ENCODE results near the gene EFHD2.
"Not testable (repeated sequence)": the region's sequence is repeated elsewhere in the genome, so short reads cannot be mapped to it uniquely, and the experiment has no call there.

EFHD2 gene

DNA sequence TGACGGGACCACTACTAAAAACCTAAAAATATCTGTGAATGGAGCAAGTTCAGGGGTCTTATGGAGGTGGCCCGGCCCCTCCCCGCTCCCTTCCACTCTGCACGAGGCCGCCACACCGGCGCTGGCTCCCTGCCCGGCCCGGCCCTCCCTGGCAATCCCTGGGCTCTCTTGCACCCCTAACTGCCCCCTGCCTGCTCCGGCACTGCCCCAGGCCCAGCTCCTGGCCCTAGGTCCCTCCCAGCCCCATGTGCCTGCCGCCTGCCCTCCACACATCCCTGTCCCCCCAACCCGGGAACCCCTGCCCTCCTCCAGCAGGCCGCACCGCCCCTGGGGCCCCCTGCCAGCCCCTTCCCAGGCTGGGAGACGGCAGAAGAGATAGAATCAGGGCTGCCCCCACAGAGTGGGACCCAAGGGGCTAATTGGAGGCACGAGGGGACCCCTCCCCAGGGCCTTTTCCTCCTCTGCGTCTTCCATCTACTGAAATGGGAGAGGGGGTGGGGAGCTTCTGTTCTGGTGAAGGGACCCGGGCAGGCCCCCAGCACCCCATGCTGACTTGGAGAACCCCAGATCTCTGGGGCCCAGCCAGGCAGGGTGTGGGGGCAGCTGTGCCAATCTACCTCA lies 19.2 kb downstream of the EFHD2 start:
- DNase-seq = no peak

DNA sequence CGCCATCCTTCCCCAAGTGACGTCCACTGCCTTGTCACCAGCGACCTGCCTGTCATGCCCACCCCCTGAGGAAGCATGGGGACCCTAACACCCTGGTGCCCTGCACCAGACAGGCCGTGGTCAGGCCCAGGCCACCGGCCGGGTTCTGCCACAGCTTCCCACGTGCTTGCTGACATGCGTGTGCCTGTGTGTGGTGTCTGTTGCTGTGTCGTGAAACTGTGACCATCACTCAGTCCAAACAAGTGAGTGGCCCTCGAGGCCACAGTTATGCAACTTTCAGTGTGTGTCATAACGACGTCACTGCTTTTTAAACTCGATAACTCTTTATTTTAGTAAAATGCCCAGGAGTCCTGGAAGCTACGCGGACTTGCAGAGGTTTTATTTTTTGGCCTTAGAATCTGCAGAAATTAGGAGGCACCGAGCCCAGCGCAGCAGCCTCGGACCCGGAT lies 20.0 kb downstream of the EFHD2 start:
- DNase-seq = no peak

DNA sequence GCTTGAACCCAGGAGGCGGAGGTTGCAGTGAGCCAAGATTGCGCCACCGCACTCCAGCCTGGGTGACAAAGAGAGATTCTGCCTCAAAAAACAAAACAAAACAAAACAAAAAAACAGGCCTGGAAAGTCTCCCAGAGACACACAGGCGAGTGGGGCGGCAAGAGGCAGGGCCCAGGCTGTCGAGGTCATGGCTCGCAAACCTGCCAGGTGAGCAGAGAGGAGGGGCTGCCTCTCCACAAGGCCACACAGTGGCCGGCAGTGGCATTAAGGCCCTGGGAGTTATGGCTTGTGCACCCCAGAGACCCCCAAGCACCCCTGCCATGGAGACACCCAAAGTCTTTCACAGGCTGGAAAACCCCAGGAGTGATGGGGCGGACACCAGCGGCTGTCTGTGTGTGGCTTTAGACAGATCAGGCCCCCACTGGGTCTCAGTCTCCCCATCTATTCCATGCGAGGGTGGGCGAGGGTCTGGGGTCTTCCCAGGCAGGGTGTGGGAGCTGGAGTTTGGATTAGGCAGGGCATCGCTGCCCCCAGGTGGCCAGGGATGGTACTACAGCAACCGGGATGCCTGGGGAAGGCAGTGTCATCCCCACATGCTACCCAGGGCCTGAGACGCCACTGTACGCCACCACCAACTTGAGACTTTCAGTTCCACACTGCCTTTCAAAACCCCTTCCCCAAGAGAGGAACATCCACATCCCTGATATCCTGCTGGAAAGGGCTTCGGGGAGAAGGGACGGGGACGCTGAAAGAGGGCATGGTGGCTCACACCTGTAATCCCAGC lies 21.3 kb downstream of the EFHD2 start:
- DNase-seq = peak in 49 of 58 donors; percentile 17 to 83 (median 54)

DNA sequence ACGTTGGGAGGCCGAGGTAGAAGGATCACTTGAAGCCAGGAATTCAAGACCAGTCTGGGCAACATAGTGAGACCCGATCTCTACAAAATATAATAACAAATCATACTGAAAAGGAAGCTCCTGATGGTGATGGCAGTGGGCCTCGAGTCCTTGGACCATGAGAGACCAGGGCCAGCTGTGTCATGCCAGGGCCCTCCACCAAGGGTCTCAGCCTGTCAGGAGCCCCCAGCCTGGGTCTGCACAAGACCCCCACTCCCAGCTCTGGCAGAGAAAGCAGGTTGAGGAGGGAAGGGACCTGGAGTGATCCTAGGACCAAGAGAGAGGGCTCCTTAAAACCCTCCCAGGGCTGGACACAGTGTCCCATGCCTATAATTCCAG lies 21.9 kb downstream of the EFHD2 start:
- no peak for DNase-seq

DNA sequence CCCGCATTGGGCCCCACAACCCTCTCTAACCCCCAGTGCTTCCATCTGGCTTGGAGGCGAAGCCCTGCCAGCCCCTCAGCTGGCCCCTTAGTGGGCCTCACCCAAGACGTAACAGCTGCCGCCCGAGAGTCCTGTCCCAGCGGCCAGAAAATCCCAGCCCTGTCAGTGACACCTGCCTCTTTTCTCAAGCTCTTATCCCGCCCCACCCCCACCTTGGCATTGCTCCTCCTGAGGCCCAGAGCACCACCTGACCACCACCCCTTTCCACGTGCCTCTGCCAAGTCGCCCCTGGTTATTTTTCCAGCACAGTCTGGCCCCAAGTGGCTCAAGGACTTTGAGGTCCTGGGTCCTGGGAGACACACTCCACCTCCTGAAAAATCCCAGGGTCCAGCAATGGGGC lies 22.6 kb downstream of the EFHD2 start:
- DNase-seq = no peak

DNA sequence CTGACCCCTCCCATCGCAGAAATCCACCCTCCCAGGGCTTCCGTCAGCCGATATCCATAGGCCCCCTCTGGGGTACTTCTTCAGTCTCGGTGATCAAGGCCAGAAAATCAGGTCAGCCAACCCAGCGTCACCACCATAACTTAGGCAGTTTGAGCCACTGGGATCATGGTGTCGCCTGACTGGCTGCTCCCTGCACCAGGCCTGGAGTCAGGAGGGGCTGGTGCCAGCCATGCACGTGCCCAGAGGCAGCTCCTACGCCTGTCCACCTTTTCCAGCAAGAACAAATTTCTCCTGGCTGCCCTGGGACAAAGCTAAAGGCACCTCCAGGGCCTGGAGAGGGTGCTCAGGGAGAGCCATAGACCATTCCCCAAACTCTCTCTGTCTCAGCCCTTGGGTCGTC lies 23.8 kb downstream of the EFHD2 start:
- DNase-seq = no peak

DNA sequence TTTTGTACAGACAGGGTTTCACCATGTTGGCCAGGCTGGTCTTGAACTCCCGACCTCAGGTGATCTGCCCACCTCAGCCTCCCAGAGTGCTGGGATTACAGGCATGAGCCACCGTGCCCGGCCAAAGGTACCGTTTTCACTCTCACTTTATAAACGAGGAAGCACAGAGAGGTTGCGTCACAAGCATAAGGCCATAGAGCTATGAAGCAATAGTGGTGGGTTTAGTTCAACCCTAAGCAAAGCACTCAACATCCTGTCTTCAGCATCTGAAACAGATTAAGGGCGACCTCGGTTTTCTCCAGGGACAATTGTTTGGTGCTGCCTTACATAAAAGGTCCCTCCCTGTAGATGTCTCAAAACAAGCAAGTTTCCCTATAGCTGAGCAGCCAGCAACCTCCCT lies 25.1 kb downstream of the EFHD2 start:
- DNase-seq = not testable (repeated sequence)

DNA sequence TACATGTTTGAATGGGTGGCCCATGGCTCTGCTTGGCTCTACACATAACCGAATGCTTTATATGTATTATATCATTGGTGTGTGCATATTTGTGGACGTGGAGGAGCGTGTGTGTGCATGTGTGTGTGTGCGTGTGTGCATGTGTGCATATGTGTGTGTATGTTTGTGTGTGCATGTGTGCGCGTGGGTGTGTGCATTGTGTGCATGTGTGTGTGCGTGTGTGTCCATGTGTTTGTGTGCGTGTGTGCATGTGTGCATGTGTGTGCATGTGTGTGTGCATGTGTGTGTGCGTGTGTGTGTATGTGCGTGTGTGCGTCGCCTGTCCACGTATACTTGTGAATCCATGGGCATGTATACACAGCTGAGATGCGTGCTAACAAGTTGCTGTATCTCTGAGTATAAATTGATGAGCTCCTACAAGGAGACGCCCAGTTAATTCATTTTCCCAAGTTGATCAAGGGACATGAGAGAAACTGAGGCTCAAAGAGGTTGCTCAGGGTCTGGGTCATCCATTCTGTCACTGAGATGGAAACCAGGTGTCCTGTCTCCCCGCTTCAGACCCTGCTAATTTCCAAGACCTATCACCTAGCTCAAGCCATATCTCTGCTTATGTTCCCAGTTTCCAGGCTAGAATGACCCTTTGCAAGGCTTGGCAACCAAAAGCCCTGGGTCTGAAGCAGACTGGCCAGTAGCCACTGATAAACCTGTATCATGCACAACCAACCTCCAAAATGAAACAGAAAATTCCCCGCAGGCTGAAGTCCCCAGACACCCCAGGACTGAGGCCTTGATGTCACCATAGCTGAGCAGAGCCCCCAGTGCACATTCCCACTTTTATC lies 25.8 kb downstream of the EFHD2 start:
- no peak for DNase-seq

DNA sequence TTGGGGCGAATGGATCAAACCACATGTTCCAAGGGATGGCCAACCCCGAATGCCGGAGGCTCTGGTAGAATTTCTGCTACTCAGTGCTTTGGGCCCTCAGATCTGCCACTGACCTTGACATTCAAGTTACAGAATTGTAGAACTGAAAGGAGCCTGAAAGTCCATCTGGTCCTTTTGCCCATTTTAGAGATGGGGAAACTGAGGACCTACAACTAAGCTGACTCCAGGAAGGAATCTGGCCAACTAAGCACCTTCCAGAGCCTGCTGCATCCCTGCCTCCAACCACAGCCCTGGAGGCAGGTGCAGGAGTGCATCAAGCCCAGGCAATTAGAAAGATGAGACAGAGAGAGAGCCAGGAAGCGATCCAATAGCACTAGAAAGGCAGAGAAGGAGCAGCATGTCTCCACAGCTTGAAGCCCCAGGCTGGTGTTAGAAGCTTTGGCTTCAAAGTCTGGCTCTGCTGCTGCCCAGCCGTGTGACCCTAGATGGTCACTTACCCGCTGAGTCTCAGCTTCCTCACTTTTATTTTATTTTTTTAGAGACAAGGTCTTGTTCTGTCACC lies 27.3 kb downstream of the EFHD2 start:
- DNase-seq = no peak

DNA sequence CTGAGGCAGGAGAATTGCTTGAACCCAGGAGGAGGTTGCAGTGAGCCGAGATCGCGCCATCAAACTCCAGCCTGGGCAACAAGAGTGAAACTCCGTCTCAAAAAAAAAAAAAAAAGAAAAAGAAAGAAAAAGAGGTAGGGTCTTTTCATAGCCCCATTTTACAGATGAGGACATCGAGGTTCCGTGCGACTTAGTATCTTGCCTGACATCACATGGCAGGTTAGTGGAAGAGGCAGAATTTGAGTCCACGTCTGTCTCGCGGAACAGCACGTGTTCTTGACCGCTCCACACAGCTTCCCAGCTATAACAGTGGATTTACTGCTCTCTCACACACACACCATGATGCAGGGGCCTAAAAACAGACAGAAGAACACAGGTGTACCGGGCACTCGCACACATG lies 29.6 kb downstream of the EFHD2 start:
- DNase-seq = no peak

DNA sequence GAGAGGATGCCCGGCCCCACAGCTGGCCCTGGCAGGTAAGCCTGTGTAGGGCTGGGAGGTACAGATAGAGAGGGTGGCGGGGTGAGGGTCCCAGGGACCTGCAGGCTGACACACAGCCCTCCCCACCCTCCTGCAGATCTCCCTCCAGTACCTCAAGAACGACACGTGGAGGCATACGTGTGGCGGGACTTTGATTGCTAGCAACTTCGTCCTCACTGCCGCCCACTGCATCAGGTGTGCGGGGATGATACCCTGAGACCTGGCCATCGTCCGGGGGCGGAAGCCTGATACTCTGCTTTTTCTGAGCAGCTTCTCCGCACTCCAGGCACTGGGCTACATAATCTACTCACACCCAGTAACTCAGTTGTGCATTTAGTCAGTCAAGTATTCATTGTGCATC lies 30.7 kb downstream of the EFHD2 start:
- DNase-seq = no peak

DNA sequence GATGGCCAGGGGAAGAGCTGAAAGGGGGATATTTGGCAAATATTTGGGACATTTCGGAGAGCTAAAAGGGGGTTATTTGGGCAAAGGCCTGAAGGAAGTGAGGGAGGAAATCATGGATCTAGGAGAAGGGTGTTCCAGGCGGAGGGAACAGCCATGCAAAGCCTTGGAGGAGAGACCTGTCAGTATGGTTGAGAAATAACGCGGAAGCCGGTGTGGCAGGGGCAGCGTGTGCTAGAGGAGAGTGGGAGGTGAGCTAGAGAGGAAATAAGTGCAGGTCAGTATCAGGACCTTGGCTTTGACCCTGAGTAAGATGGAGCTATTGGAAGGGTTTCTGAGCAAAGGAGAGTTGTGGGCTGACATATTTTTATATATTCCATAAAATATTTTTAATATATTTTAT lies 31.6 kb downstream of the EFHD2 start:
- no peak for DNase-seq

DNA sequence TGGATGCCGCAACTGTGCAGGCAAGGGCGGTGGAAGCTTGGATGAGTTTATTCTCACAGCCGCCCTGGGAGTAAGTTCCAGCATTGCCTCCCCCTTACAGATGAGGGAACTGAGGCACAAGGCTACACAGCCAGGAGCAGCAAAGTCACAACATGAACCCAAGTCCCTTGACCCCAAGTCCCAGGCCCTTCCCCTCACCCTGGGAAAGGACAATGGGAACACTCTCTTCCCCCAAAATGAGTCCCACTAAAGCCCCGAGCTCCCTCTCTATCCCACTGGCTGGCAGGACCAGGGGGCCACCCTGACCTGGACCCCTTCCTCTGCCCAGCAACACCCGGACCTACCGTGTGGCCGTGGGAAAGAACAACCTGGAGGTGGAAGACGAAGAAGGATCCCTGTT lies 32.4 kb downstream of the EFHD2 start:
- DNase-seq = no peak

DNA sequence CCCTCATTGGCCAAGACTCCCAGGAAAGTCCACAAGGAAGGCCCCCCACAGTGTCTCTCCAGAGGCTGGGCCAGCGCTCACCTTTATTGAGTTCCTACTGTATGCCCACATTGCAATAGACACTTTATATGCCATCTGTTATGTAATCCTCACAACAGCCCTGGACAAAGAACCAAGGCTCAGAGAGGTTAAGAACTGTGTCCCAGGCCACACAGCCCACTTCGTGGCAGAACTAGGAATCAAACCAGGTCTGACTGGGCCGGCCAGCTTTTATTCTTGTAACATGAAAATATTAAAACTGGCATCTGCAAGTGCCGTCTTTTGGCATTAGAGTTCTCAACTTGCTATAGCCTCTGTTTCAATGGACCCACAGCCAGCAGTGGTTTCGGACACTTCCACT lies 33.1 kb downstream of the EFHD2 start:
- DNase-seq = no peak

DNA sequence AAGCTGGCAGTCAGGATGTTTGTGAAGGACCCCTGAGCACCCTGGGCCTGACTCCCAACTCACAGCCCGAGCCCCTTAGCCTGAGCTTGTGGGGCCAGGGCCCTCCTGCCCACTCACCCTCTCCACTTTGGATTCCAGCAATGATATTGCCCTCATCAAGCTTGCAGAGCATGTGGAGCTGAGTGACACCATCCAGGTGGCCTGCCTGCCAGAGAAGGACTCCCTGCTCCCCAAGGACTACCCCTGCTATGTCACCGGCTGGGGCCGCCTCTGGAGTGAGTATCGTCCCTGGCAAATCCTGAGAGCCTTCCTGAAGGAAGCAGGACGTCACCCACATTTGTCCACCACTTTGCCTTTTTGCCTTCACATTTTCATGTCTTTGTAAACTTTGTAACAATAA lies 33.6 kb downstream of the EFHD2 start:
- no peak for DNase-seq

DNA sequence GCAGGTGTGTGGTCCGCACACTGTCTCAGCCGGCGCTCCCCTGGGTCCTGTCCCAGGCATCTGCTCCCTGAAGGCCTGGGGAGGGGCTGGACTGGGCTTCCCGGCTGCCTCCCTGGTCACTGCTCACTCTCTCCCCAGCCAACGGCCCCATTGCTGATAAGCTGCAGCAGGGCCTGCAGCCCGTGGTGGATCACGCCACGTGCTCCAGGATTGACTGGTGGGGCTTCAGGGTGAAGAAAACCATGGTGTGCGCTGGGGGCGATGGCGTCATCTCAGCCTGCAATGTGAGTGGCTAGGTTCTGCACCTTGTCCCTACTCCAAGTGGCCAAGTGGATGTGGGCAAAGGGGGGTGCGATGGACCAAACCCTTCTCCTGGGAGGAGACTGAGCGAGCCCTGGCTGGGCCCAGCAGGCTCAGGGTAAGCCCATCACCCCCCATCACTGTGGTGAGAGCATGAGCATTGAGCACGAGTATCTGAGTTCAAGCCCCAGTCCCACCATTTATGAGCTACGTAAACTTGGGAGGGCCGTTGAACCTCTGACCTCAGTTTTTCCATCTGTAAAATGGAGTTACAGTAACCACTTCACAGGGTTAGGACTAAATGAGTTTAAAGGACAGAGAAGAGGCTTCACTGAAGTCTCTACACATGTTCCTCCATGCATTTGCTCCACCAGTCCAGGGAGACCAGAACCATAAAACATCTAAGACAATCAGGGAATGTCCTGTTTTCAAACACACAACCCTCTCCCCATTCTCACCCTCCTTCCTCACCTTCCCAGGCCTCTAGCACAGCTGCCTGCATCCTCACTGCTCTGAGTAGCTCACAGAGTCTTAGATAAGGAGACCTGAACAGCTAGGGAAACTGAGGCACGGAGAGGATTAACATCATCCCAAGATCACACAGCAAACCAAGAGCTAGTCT lies 35.0 kb downstream of the EFHD2 start:
- no peak for DNase-seq

DNA sequence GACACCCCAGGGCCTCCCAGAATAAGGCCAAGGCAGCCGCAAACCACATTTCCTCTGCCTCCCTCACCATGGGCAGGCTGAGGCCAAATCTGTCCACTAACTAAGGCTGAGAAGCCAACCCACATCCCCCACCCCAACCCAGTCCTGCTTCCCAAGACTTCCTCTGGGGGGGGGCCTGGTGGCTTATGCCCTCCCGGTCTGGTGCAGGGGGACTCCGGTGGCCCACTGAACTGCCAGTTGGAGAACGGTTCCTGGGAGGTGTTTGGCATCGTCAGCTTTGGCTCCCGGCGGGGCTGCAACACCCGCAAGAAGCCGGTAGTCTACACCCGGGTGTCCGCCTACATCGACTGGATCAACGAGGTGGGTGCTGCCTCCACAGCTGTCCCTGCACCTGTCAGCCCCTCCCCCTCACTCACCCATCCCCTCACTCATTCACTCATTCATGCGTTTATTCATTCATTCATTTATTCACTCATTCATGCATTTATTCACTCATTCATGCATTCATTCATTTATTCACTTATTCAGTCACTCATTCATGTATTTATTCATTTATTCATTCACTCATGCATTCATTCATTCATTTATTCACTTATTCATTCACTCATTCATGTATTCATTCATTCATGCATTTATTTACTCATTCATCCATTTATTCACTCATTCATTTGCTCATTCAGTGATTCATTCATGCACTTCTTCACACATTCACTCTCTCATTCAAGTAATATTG lies 35.9 kb downstream of the EFHD2 start:
- DNase-seq = no peak

DNA sequence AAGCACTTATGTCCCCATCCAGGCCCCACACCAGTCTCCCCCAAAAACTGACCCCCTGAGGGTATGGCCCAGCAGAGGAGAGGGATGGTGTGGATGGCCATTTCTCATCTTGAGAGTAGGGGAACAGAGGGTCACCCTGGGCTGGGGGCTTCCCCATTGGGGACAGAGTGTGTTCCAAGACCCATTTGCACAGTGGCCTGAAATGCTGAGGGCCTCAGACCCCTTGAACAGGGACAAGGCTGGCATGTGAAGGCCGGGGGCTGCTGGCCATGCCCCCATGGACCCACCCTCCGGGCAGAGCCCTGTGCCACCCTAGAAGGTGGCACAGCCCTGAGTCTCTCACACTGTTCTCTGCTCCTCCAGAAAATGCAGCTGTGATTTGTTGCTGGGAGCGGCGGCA lies 36.5 kb downstream of the EFHD2 start:
- no peak for DNase-seq

DNA sequence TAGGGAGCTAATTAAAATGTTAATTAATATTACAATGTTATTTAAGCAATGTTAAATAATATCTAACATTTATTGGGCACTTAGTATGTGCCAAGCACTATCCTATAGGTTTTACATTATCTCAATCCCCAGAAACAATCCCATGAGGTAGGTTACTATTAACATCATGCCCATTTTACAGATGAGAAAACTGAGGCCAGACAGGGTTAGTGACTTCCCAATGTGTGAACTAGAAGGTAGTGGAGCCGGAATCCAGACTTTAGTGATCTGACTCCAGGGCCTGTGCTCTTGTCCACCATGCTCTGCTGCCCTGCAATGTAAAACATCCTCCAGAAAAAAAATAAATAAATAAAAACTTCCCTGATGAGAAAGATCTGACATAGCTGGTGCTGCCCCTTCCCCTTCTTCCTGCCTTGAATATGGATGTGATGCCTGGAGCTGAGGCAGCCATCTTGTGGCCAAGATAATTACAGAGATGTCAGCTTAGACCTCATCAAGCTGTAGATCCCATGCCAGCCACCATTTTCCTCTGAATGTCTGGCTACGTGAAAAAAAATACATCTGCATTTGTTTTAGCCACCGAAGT lies 39.3 kb downstream of the EFHD2 start:
- DNase-seq = no peak

DNA sequence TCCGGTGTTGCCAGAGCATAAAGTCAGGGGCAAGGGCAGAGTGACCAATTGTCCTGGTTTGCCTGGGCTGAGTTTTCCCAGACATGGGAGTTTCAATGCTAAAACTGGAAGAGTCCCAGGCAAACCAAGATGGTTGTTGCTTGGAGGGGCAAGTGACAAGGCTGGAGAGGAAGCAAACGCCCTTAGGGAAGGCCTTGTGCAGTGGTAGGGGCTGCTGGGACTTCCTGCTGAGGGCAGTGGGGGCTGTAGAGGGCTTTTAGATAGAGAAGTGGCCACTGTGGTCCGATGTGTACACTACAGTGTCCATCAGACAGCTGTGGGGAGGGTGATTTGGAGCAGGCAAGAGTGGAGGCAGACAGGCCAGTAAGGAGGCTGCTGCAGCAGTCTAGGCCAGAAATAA lies 39.9 kb downstream of the EFHD2 start:
- DNase-seq = no peak
